NCI-H187 (cell line): ENCODE results near the gene TASOR2.

Experiments
- DNase-seq, 2 experiments: peaks; one replicate each; lab custom pipeline; 2025; lab: John Stamatoyannopoulos, UW

TASOR2 gene

DNA sequence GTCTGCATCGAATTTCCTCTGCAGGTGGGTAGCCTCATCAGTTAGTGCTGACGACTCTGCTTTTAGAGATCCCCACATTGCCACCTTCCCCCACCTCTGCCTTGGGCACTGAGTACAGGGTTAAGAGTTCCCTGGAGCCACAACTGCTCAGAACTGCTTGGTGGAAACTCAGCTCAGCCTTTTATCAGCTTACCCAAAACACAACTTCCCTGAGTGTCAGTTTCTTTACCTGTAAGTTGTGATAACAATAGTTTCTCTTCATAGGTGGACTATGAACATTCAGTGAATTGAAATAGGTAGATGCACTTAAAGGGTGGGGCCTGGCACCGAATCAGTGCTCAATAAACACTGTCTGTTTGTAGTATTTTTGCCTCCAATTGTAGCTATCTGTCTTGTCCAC lies 29.5 kb upstream of the TASOR2 start:
- DNase-seq: no peak

DNA sequence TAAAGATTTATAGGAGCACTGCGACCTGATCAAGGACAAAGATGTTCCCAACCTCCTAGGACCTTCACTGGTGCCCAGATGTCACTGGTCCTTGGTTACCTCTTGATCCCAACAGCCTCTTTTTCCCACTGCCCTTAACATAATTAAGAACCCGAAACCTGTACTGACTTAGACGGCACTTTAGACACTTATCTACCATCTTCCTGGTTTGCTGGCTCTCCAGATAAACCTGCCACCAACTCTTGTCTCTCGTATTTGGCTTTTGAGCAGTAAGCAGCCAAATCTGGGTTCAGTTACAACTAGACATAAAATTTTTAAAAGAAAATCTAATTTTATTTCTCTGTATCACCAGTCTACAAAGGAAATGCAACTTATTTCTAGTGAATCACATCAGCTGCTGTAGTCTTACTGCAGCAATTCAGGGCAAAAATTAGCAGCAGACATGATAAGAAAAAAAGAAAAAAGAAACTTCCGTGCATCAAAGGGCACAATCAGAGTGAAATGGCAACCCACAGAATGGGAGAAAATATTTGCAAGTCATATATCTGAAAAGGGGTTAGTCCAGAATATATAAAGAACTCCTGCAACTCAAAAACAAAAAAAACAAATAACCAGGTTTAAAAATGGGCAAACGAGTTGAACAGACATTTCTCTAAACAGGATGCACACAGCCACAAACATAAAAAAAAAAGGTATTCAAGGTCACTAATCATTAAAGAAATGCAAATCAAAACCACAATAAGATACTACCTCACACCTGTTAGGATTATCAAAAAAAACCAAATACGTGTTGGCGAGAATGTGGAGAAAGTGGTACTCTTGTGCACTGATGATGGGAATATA lies 27.7 kb upstream of the TASOR2 start:
- DNase-seq: no peak

DNA sequence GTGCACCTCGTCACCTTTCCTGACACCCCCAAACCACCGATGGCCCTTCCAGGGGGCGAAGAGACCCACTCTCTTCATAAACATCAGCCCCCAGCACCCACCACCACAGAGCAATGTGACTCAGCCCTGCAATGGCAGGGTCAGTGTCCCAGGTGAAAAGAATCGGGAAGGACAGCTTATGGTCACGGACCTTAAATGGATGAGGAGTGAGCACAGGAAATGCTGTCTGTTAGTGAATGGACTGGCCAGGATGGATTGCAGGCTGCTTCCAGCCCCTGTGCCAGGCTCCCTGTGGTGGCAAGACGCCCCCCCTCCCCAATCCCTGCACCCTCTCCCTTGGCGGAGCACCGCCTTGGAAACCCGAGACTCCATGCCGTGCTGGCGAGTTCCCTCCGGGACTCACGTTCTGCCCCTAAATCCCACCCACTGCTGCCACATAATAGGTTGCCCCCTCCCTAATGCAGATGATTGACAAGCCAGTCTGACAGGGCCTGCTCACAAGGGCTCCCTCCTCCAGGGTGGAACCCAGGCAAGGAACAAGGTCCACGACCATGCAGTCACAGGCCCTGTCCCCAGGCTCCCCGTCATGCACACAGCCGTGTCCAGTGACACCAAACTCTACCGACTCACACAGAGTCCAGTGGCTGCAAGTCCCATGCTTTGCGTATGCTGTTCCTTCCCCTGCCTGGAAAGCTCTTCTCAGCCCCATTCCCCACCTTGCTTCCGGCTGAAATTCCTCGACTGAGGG lies 25.6 kb upstream of the TASOR2 start:
- DNase-seq: no peak

GRCh38 chr10:5659702-5660528 lies 24.7 kb upstream of the TASOR2 start:
- no peak for DNase-seq

DNA sequence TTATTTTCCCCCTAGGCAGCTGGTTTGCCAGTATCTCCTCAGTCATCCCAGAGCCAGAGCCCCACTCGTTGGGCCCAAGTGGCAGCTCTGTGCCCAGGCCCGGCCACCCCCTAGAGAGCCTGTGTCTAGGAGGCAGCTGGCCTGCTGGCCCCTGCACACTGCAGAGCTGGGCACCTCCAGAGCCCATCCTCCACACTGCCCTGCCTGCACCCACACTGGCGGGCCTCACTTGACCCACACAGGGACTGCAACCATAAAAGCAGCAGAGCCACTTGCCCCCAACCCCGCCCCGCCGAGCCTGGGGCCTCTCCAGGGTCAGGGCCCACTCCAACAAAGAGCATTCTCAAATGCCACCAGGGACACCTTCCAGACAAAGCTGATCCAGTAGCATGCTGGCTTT lies 23.6 kb upstream of the TASOR2 start:
- DNase-seq: no peak

DNA sequence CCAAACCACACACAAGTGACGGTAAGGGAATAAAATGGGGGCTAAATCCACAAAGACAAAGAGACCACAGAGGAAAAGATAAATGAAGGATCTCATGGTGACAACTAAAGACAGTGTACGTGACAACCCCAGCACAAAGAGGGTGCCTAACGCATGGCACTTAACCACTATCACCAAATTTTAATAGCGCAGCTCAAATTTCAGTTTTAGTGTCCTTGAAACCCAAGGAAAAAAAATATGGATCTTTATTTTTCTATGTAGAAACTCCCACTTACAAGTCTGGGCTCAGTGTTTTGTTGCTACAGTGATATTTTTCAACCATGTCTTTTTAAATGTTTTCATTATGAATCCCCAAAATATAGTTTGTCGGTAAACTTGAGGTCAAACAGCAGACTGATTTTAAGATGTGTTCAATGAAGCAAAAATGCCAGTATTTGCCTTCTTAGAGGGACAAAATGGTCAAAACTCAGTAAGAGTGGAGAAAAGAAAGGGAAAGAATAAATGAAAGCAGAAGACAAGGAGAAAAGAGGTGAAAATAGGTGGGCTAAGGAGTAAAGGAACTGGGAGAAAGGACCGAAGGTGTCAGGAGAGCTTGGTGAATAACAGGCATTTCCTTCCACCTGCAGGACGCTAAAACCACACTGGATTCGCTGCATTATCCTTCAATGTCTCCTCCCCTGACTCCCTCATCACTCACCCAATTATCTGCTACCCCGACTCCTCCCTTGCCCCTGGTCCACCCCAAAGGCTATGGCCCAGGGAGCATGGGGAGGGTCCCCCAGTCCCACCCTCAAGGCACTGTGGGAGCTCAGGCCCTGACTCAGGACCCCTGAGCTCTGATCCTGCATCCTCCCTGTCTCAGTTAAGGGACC lies 21.7 kb upstream of the TASOR2 start:
- no peak for DNase-seq

- DNase-seq: no peak
These were observed 20.8 kb upstream of the TASOR2 start for GRCh38 chr10:5663692-5664427.

DNA sequence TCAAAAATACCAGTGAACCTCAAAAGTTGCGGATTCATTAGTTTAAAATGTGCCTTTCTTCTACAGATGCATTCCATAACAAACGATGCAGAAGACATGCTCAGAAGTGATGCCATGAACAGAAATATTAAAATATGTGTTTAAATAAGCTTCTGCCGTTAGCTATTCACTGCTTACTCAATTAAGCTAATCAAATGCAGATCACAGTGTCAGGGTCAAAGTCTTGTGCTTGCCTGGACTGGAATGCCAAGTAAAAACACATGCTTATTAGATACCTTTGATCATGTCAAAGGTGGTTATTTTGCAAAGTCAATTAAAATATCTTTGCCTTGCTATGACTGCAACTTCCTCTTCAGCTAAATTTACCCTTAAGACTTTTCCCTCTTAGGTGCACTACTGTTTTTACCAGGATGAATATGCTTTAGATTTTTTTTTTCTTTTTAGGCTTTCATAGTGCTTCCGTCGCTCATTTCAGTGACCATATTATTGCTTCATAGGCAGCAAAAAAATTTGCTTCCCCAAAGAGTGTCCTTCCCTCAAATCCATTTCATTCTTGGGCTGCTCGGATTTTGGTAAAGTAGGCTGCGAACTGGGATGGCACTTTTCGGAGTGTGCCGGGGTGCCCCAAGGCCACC lies 19.1 kb upstream of the TASOR2 start:
- no peak for DNase-seq

DNA sequence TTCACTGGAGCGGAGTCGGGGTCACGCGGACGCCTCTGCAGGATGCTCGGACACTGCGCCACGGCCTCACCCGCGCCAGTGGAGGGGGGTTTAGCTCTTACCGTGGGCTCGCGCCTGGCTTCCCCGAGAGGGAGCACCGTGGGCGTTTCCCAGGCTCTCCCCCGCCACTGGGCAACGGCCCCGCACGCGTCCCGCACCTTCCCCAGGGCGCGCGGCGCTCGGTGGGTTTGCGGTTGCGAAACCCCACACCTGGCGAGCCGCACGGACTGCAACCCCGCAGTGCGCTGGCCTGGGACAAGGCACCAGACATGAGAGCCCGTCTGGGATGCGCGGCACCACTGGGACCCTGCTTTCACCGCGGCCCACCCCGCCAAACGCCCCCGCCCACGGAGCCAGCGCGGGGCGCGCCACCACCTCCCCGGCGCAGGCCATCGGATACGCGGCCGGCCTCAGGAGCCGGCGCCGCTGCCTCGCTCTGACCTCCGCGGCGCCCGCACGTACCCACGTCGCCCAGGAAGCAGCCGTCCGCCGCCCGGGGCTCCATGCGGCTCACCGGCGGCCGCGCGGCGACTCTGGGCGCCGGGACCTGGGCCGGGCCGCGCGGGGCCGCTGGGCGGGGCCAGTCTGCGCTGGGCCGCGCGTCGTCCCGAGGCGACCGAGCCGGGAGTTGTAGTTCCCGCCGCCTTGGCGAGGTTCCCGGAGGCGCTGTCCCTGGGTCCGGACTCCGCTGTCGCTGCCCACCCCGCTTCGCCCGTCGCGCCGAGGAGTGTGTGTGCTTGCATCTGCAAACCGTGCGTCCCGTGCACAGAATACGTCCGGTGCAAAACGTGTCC lies 18.4 kb upstream of the TASOR2 start, which contains the start of gene ASB13:
Gene ASB13, minus strand, starts transcription at position 588 of the 833 bp plus-strand sequence. Its CDS starts 44 bp downstream, at position 544.
- DNase-seq: no peak

DNA sequence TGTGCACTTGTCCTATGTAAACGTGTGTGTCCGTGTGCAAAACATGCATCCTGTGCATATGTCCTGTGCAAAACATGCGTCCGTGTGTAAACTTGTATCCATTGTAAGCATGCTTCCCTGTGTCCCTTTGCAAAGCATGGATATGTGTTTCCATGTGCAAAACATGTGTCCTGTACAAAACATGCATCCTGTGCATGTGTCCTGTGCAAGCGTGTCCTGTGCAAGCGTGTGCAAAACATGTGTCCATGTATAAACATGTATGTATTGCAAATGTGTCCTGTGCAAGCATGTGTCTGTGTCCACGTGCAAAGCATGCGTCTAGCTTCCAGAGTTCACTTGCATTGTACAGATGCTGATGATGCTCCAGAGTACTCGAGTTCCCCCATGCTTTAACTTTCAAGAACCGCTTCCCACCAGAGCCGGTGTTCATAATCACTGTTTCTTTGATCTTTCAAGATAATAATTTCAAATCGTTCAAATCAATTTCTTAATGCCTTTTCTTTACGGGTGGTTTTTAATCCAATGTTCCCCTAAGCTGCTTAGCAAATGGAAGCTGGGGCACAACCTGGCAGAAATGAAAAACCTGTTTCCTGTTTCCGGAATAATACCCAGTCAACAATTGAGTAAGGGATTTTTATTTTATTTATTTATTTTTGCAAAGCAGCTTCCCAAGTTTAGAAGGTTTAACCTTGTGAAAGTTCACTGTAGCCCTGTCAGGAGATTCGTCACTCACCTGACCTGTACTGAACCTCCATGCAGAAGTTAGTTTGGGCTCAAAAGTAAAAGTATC lies 17.6 kb upstream of the TASOR2 start:
- no peak for DNase-seq

DNA sequence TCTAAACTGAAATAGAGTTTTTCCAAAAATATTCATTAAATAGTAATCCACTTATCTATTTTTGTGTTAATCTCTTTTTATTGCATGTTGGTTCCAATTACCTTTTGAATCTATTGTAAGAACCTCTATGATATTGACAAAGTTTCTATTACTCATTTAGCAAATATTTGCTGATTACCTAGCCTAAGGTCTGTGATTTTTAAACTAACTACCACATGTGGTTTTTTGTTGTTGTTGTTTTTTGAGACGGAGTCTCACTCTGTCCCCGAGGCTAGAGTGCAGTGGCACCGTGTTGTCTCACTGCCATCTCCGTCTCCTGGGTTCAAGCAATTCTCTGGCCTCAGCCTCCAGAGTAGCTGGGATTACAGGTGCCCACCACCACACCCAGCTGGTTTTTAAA lies 16.2 kb upstream of the TASOR2 start:
- DNase-seq: no peak

DNA sequence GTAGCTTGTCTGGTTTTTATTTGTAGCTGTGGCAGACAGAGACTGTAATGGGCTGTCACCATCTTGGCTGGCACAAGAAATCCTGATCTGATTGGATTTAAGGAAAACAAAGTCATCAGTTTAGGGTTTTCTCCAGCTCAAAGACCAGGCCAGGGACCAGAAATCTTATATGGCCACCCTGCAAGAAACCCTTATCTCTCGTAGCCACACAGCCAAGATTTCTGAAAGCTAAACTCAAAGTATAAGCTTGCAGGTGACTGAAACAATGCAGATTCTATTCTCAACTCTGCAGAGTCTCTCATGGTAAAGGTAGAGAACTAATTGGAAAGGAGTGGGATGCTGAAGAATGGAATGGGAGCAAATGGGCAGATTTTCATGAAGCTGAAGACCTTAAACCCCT lies 15.0 kb upstream of the TASOR2 start:
- no peak for DNase-seq

DNA sequence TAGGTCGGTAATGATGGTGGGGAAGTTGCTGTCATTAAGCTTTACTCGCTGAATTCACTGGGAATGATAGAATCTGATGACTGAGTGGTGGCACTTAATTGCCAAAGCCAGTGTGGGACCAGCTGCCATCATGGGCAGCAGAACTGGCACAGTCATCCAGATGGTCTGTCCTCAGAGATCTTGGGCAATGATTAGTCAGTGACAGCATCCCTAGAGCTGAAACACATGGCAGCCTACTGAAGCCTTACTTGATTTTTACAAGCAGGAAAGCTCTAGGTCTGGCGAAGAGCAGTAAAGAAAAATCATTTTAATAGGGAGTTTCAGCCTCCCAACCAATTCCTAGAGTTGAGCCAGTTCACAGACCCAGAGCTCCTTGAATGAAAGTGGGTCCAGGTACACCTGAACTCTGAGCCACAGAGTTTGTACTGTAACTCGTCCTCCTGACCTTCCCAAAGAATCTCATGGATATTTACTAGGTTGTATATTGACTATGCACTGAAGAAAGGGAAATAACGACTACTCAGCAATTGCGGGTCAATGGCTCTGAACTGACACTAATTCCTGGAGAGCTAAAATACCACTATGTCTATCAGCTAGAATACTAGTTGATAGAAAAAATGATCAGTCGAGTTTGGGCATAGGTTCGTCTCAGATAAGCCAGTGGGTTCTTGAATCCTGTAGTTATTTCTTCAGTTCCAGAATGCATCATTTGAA lies 13.8 kb upstream of the TASOR2 start:
- DNase-seq: no peak

DNA sequence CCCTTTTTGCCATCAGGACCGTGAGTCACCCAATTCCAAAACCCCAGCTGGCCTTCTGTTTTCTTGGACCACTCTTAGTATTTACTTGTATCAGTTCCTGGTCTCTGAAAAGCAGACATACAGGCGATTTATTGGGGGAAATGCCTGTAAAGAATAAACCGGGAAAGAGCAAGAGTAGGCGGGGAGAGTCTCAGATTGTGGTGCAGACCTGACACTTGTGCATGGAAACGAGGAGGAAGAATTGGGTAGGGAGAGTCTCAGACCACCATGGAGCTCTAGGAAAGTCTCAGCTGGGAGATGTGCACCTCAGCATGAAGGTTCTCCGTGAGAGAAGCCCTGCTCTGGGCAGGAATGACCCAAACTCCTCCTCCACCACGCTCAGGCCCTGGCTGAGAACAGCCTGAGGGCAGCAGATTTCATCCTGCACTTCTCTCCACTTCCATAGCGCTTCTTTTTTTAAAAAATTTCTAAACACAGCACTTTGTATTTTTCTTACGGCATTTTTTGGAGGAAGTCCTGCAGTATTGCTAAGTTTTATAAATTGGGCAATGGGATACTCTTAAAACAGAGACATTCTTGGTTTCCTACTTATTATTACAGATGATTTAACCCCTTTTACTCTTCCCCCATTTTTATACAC lies 6.1 kb upstream of the TASOR2 start:
- DNase-seq: no peak

- no peak for DNase-seq
These were observed 5.6 kb upstream of the TASOR2 start for GRCh38 chr10:5679037-5679435.

- DNase-seq: no peak
These were observed 5.0 kb upstream of the TASOR2 start for GRCh38 chr10:5679606-5680005.

DNA sequence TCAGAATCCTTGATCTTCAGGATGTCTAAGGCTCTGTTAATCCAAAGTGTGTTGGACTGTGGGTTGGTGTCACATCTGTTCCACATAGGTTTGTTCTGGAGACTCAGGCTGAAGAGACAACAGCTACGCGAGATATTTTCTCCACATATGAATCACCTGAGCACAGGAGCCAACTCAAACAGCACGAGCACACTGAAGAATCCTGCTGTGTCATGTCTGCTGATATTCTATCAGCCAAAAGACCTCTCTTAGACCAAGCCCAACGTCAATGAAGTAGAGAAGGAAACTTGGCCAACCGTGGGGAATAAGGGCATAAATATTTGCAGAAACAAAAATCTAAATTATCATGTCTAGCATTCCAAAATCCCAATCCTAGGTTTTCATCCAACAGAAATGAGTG lies 2.7 kb upstream of the TASOR2 start:
- DNase-seq: no peak
